Cardiac muscle cell (in vitro differentiated cells and primary cell): ENCODE measurements around the gene SIL1. TPM values are rescaled to one million over a fixed set of nuclear protein-coding genes. Genes with fewer than 3 reads are reported as not detected.
"Not testable (repeated sequence)": the region's sequence is repeated elsewhere in the genome, so short reads cannot be mapped to it uniquely, and the experiment has no call there.

Experiments used
- DNase-seq, 2 donors: peaks; one replicate each; pipeline versions ENCODE4 v3.0.0 to v3.0.0-alpha.2; 2010 to 2017; ENCODE audit warnings: low read depth in 1 of 2, low spot score in 1 of 2
- H3K27ac ChIP-seq: fragments of 200-600 bp; sonication (generic); 2 replicates; pipeline ENCODE4 v1.5.1; 2016
- H3K27me3 ChIP-seq: fragments of 200-600 bp; sonication (generic); 2 replicates; pipeline ENCODE4 v1.6.0; 2016; ENCODE audit warnings: control low read depth
- H3K36me3 ChIP-seq: fragments of 200-600 bp; sonication (generic); 2 replicates; pipeline ENCODE4 v1.5.1; 2016; ENCODE audit warnings: control low read depth
- H3K4me1 ChIP-seq: fragments of 200-600 bp; sonication (generic); 2 replicates; pipeline ENCODE4 v1.8.1; 2017; ENCODE audit warnings: low read depth, mild to moderate bottlenecking, mixed run types
- H3K4me3 ChIP-seq: fragments of 200-600 bp; sonication (generic); 2 replicates; pipeline ENCODE4 v1.5.1; 2016; ENCODE audit warnings: mild to moderate bottlenecking
- H3K9me3 ChIP-seq: fragments of 200-600 bp; sonication (generic); 2 replicates; pipeline ENCODE4 v1.5.1; 2017; ENCODE audit warnings: low read depth, mild to moderate bottlenecking, control low read depth
- CTCF ChIP-seq: IDR thresholded peaks from 2 replicates; pipeline ENCODE4 v1.5.1; 2012; ENCODE audit warnings: low read depth, mild to moderate bottlenecking, low read length
- polyA plus RNA-seq: library from polyadenylated mRNA; unstranded; fragments of >200 nt; fragmentation: Nextera tagmentation; extraction: Ambion mirVana; gene quantifications from 2 replicates; pipeline ENCODE4 v1.2.1, GENCODE V29; 2016
- total RNA-seq: library from RNA; depleted of rRNA; stranded (reverse); fragments of >200 nt; gene quantifications from 2 replicates; pipeline ENCODE4 v1.2.3, GENCODE V29; 2016

The SIL1 gene
- total and polyA plus RNA-seq, 2 experiments from 2014 or later, result 40.5 to 49.8 TPM

GRCh38 chr5:139167952-139168720, 30.0 kb downstream of the SIL1 start:
- Histone ChIP-seq H3K4me3 (no peak overlapping the region), H3K4me1 (peaks cover 19% of the 10 kb centered on the region), H3K36me3 (no peaks in the 10 kb centered on the region), H3K27me3 (no peaks in the 10 kb centered on the region), H3K9me3 (no peaks in the 10 kb centered on the region), H3K27ac (peak overlapping the region; percentile 91)
- no peak for DNase-seq
- TF ChIP-seq CTCF, result no peak

- Histone ChIP-seq H3K9me3 (no peaks in the 10 kb centered on the region), H3K27me3 (no peaks in the 10 kb centered on the region), H3K36me3 (no peaks in the 10 kb centered on the region), H3K4me3 (no peak overlapping the region), H3K4me1 (peaks cover 23% of the 10 kb centered on the region), H3K27ac (peak overlapping the region; percentile 91)
- no peak for TF ChIP-seq CTCF
- no peak for DNase-seq
Measured at GRCh38 chr5:139167533-139167932, 30.6 kb downstream of the SIL1 start.

- peaks cover 28% of the 10 kb centered on the region for H3K4me1 ChIP-seq
- no peaks in the 10 kb centered on the region for H3K27me3 ChIP-seq
- no peaks in the 10 kb centered on the region for H3K36me3 ChIP-seq
- peak overlapping the region; percentile 91 for H3K27ac ChIP-seq
- DNase-seq, result no peak
- no peaks in the 10 kb centered on the region for H3K9me3 ChIP-seq
- no peak overlapping the region for H3K4me3 ChIP-seq
- TF ChIP-seq CTCF, result no peak
Measured at GRCh38 chr5:139167063-139167462, 31.1 kb downstream of the SIL1 start.

- H3K27me3 ChIP-seq, H3K9me3 ChIP-seq, H3K27ac ChIP-seq, DNase-seq, H3K4me3 ChIP-seq, H3K36me3 ChIP-seq: not testable (repeated sequence)
- H3K4me1 ChIP-seq, result peaks cover 33% of the 10 kb centered on the region
Measured at GRCh38 chr5:139164897-139165296, 33.3 kb downstream of the SIL1 start.

- peak in 1 of 2 donors; percentile 66 for DNase-seq
- Histone ChIP-seq H3K27ac (no peak overlapping the region), H3K4me3 (no peak overlapping the region), H3K27me3 (no peaks in the 10 kb centered on the region), H3K4me1 (peaks cover 33% of the 10 kb centered on the region), H3K9me3 (no peaks in the 10 kb centered on the region), H3K36me3 (no peaks in the 10 kb centered on the region)
- no peak for TF ChIP-seq CTCF
Measured at GRCh38 chr5:139164020-139164419, 34.1 kb downstream of the SIL1 start.

GRCh38 chr5:139162448-139162847, 35.7 kb downstream of the SIL1 start:
- DNase-seq, result no peak
- TF ChIP-seq CTCF, result no peak
- H3K9me3 ChIP-seq, result no peaks in the 10 kb centered on the region

More at GRCh38 chr5:139162448-139162847, 35.7 kb downstream of the SIL1 start:
- Histone ChIP-seq H3K4me1 (peaks cover 32% of the 10 kb centered on the region), H3K4me3 (no peak overlapping the region), H3K27me3 (no peaks in the 10 kb centered on the region), H3K27ac (peak overlapping the region; percentile 83), H3K36me3 (no peaks in the 10 kb centered on the region)
